GM21447 (cell line): ENCODE data around the gene PPP6R1.
"Not testable (repeated sequence)": the region's sequence is repeated elsewhere in the genome, so short reads cannot be mapped to it uniquely, and the experiment has no call there.

Source experiments
- ATAC-seq: cut with Tn5 transposase; IDR thresholded peaks from one replicate; pipeline ENCODE4 v1.9.1; 2021; ENCODE audit not compliant: unreplicated experiment

PPP6R1 gene

DNA sequence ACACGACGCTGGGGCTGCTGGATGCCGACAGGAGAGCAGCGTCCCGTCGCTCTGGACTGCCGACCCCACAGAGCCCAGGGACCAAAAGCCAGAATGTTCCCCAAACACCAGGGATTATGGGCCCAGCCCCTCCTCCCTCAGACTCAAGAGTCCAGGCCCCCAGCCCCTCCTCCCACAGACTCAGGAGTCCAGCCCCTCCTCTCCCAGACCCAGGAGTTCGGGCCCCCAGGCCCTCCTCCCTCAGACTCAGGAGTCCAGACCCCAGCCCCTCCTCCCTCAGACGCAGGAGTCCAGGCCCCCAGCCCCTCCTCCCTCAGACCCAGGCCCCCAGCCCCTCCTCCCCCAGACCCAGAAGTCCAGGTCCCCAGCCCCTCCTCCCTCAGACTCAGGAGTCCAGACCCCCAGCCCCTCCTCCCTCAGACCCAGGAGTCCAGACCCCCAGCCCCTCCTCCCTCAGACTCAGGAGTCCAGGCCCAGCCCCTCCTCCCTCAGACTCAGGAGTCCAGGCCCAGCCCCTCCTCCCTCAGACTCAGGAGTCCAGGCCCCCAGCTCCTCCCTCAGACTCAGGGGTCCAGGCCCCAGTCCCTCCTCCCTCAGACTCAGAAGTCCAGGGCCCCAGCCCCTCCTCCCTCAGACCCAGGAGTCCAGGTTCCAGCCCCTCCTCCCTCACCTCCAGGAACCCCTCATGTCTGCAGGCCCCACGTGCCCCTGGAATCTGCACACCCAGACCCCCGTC lies 34.0 kb downstream of the PPP6R1 start:
- ATAC-seq: not testable (repeated sequence)

DNA sequence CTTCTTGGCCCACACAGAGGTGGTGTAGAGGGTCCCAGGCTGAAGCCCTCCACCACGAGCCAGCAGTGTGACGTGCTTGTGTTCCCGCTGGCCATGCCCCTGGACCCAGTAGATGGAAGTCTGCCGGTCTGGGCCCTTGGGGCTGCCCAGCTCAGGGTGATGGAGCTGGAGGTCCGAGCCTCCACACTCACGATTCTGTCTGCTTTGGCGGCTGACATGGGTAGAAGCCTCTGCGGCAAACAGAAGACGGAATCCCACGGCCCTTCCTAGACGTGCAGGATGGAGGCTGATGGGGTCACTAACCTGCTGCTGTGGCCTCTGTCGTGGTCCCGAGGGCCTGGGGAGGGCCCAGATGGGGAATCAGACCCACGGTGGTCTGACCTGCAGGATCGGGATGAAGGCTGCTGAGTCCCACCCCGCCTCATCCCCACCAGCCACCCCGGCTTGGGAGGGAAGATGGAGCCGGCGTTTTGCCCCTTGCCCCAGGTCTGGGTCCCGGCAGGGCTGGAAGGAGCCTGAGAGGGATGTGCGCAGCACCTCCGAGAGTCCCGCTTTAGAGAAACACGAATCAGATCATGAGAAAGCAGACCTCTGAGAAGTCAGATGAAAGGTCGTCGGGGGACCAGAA lies 34.7 kb downstream of the PPP6R1 start:
- no peak for ATAC-seq

DNA sequence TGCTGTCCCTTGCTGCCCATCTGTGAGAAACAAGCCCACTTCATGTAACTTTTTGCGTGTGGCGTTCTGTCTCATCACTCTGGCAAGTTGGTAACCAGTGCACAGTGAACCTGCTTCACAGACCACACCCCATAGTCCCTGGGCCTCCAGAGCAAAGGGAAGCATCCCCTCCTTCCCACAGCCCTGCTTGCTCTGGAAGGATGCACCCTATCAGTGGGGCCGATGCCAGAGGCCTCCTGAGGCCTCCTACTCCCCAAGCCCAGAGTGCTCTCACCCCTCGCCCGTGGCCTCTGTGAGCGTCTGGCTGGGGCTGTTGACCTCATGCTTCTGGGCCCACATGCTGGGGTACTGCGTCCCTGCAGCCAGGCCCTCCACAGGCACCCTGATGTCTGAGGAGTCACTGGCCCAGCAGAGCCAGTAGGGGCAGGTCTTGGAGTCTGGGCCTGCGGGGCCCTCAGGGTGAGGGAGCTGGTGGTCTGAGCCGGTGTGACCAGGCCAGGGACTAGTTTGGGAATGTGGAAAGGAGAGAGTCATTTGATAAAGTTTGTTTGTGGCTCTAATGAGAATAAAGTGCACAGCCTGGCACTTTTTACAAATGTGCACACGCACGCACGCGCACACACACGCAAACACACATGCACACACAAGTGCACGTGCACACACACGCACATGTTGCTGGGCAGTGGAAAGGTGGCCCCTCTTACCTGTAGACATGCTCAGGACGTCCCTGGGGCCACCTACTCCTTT lies 35.4 kb downstream of the PPP6R1 start:
- ATAC-seq: no peak

DNA sequence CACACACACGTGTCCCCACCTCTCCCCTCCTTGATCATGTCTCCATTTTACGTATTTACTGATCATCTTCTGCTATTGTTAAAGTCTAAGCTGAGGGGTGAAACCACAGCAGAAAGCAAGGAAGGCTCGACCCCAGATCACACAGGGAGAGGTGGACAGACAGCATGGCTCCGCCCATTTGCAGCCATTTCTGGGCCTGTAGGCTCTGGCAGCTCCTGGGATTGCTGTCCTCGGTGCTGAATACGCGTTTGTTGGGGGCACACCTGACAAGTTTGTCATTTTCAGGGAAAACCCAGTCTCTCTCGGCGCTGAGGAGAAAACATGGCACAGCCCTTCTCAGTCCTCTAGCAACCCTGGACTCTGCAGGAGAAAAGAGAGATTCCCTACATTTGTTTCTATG lies 38.3 kb downstream of the PPP6R1 start:
- no peak for ATAC-seq

DNA sequence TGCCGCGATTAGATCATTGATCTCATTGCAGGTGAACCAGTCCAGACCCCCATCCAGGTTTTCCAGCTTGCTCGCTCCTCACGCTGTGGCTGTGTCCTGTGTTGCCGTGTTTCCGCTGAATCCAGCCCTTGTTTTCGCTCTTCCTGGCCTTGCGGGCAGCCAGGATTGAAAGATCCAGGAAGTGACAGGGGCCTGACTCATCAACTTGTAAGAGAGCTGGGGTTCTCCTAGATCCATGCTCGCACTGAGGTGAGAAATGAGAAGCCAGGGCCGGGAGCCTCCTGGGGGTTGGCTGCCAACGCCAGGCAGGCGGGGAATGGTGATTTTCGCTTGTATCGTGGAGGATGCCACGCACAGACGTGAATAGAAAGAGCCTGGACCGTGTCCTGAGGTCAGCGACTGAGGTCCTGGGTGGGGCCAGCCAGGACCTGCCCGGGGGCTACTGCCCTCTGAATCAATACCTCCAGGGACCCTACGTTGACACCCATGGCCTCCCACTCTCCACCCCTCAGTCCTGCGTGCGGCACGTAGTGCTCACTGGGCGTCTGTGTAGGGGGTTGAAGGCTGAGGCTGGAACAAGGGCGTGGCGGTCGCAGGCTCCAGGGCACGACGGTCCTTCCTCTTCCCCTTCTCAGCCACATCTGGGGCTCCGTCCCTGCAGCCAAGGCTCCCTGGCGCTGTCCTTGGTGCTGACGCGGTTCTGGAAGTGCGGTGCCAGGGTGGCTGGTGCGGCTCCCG lies 42.2 kb downstream of the PPP6R1 start:
- ATAC-seq: no peak

DNA sequence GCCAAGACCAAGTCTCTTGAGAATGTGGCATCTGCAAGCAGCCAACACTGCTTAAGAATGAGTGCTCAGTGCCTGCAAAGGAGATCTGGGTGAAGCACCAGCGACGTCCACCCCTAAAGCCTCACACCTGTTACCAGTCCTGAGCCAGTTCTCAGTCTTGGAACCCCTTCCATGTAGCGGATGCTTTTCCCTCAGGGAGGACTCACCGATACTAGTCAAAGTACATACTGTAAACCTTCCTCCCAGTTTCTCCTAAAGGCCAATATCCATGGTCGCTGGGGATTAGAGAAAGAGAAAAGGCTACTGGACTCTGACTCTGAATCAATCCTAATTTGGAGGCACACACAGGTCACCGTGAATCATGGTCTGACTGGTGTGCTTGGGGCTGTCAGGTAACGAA lies 45.3 kb downstream of the PPP6R1 start:
- no peak for ATAC-seq

DNA sequence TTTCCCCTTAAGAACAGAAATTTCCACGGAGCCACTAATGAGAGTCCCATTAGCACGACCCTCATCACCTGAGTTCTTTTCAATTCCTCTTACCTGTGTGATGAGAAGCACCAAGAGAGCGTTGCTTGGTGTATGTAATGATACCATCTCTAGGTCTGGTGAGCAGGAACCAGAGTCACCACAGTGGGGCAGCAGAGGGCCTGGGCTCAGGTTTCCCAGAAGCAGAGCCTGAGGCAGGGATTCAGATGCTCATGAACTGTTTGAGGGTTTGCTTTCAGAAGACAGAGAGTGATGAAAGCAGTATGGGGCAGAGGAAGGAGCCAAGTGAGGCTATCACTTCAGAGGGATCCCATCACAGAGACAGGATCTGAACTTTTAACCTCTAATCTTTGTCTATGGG lies 46.4 kb downstream of the PPP6R1 start:
- no peak for ATAC-seq

DNA sequence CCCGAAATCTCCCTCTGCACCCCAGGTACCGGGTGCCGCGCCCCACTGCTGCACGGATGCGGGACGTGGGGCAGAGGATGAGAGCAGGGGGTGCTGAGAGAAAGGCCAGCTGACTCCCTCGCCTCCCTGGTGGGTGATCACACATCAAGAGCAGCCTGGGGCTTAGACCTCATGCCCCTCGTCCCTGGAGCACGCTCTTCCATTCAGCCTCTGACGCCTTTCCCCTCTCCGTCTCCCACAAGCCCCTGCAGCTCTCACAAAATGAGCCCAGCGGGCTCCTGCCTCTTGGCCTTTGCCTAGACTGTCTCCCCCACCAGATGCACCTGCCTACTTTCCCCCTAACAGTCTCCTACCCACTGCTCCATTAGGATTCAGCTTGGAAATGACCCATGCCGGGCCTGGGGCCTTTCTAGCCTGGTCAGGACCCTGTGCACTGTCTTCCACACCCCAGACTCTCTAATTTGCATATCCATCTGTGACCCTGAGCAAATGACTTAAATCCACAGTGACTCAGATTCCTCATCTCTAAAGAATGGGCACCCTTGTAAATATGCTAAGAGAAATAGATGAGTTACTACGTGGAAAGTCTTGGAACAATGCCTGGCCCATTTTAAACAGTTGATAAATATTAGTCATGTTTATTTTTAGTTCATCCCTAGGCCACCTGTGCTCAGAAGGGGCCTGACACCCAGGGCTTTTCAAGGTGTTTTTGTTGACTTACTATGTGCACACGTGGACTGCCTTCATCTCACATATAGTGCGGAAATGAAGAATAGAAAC lies 48.9 kb downstream of the PPP6R1 start:
- no peak for ATAC-seq

DNA sequence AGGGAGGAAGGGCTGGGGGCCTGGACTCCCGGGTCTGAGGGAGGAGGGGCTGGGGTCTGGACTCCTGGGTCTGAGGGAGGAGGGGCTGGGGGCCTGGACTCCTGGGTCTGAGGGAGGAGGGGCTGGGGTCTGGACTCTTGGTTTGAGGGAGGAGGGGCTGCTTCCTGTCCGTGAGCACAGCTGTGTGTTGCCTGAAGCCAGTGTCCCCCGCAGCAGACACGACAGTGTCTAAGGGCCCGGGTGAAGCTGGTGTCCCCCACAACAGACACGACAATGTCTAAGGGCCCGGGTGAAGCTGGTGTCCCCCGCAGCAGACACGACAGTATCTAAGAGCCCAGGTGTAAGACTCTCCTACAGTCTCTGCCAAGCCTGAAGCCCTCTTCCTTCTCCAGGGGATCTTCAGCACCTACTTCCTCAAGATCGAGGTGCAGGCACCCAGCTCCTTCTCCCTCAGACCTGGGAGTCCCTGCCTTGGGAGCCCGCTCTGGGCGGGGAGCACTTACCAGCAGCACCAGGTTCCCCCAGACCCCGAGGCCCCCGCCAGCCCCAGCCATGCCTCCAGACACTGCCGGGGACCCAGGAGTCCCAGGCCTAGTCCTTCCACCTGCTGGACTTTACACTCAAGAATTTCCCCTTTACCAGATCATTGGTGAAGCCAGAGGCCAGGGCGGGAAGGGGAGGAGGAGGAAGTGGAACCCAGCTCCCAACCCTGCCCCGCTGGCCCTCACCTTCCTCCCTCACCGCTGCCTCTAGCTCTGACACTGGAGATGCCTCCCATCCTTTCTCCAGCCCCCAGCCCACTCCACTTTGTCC lies 49.7 kb downstream of the PPP6R1 start, which contains the start of gene PTPRH:
Gene PTPRH (minus strand): TSS at position 622 of the 813 bp plus-strand sequence. CDS start 68 bp downstream, at position 554.
- no peak for ATAC-seq

DNA sequence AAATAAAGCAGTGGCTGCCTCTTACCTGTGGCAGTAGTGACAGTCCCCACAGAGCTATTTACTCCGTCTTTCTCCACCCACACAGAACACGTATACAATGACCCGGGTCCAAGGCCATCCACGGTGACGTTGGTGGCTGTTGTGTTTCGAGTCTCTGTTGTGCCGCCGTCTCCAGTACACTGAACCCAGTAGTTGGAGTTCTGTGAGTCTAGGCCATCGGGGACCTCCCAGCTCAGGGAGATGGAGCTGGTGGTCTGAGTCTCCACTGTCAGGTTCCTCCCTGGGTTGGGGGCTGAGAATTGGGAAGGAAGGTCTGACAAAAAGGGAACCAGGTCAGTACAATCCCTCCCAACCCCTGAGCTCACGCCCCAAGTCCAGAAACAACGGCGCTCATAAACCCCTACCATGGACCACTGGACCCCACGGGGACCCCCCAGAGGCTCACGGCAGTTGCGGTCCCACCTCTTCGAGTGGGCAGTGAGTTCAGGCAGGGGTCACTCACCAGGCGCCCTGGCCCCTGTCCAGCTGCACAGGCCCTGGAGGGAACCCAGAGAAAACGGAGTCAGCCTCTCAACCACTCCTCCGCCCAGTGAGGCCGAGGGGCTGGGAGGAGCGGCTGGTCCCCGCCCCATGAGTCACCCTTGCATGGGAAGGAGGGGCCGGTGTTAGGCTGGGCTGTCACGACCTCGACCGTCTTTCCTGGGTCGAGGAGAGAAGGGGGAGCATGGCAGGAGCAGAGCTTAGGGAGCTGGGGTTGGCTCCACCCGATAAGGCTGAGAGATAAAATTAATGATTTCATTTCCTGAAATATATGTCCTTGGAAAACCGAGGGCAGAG lies 51.9 kb downstream of the PPP6R1 start:
- no peak for ATAC-seq

DNA sequence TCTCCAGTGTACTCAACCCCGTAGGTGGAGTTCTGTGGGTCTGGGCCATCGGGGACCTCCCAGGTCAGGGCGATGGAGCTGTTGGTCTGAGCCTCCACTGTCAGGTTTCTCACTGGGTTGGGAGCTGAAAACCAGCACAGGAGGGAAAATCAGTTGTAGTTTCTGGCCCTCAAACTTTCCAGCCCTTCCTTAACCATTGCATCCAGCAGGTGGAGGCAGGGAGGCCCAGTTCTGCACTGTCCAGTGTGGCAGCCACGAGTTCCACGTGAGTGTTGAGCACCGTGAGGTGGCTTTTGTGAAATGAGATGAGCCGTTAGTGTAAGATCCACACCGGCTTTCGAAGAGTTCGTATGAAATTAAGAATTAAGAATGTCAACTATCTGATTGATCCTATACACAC lies 56.6 kb downstream of the PPP6R1 start:
- ATAC-seq: not testable (repeated sequence)

DNA sequence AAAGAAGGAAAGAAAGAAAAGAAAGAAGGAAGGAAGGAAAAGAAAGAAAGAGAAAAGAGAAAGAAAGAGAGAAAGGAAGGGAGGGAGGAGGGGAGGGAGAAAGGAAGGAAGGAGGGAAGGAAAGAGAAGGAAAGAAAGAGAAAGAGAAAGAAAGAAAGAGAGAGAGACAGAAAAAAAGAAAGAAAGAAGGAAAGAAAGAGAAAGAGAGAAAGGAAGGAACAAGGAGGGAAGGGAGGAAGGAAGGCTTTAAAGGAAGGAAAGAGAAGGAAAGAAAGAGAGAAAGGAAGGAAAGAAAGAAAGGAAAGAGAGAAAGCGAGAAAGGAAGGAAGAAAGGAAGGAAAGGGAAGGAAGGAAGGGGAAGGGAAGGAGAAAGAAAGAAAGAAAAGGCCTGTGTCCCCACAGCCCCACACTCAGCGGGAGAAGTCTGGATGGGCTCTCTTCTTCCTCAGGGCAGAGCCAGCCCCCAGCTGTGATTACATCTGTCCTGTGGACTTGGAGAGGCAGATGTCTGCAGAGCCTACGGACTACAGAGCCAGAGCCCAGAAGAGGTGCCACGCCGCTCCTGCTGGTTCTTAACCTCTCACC lies 59.1 kb downstream of the PPP6R1 start:
- ATAC-seq: no peak

DNA sequence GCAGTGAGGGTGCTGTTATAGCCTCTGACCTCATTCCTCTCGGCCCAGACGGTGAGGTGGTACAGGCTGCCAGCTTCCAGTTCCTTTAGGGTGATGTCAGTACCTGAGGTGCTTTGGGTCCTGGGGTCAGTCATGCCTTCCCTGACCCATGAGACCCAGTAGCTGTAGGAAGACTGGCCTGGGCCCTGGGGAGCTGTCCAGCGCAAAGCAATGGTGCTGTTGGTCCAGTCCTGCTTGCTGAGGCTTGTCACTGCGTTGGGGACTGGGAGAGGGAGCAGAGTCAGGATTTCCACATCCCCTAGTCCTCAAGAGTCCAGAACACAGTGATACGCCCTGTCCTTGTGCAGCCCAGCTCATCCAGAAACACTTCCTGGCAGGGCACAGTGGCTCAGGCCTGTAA lies 60.2 kb downstream of the PPP6R1 start:
- ATAC-seq: no peak

DNA sequence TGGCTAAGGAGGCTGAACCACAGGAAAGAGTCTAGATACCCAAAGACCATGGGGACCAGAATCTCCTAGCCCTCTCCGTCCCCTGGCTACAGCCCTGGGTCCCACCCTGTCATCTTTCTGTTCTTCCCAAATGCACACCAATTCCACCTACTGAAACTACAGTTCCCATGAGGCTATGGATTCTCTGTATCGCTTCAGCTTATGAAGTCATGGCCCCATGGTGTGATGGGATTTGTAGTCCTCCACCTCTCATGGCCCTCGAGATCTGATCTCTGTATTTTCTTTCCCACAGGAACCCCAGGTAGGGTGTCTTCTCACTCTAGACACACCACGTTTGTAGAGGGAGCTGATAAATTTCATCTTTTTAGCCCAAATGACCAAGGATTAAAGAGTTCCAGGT lies 61.3 kb downstream of the PPP6R1 start:
- ATAC-seq: no peak

DNA sequence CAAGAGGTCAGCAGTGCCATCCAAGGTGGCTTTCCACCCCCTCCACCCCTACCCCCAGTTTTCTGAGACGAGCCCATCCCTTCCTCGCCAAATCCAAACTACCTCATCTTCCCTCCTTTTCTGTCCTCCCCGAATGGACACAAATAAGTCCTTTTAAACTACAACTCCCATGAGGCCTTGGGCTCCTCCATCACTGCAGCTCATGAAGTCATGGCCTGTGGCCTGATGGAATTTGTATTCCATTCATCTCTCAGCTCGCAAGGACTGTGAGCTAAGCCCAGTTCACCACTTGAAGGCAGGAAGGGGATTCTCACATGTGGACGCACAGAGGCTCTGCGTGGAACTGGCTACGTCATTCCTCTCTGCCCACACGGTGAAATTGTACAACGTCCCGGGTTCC lies 62.0 kb downstream of the PPP6R1 start:
- no peak for ATAC-seq

DNA sequence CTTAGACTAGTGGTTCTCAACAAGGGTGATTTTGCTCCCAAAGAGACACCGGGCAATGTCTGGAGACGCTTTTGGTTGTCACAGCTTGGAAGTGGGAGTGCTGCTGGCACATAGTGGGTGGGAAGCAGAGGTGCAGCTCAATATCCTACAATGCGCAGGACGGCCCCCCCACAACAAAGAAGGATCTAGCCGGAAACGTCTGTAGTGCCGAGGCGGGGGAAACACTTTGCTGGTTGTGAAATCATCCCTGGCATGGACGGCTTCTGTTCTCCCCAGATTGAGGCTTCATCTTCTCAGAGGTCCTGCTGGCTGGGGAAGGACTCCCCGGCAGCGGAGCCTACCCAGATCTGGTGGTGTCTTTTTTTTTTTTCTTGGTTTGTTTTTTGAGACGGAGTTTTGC lies 65.3 kb downstream of the PPP6R1 start:
- ATAC-seq: no peak

DNA sequence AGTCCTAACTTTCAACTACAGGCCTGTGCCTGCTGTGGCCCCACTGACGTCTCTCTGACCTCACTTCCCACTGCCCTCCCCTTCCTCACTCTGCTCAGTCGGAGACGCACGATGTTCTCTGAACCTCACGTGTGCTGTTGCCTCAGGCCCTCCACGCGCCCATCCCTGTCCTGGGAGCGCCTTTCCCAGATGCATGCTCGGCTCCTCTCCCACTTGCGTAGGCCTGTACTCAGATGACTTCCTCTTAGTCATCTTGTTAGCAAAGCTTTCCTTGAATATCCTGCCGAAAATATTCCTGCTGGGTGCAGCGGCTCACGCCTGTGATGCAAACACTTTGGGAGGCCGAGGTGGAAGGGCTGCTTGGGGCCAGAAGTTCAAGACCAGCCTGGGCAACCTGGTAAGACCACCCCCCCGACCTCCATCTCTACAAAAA lies 69.4 kb downstream of the PPP6R1 start:
- no peak for ATAC-seq

DNA sequence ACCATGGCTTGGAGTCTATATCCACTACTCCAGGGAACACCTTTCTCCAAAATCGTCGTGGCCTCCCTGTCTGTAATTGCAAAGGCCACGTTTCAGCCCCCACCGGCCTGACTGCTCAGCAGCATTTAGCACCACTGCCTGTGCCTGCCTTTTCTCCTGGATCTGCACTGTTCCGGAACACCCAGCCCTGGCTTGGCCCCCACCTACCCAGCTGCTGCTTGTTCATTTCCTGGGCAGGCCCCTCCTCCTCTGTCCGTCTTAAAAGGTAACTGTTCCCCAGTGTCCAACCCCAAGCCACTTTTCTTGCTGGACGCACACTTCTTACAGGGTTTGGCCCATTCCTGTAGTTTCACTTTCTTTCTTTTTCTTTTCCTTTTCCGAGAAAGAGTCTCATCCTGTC lies 70.2 kb downstream of the PPP6R1 start:
- no peak for ATAC-seq
